OCI-LY1 (cell line): ENCODE data around the gene PACSIN2.

Experiments used
- H2AFZ ChIP-seq: fragments of 200-600 bp; sonication (generic), shearing (Covaris generic); 2 replicates; pipeline ENCODE4 v1.6.0; 2014; ENCODE audit warnings: antibody characterized with exemption, mild to moderate bottlenecking, low read length
- H3F3A ChIP-seq: fragments of 200-600 bp; sonication (generic), shearing (Covaris generic); 2 replicates; pipeline ENCODE4 v1.6.0; 2014; ENCODE audit warnings: mild to moderate bottlenecking, antibody characterized with exemption, low read length, moderate library complexity; ENCODE audit not compliant: insufficient read depth
- H3K27ac ChIP-seq: fragments of 200-600 bp; sonication (generic); 2 replicates; pipeline ENCODE4 v1.5.1; 2014; ENCODE audit warnings: low read length, mixed run types, mild to moderate bottlenecking, low read depth; ENCODE audit not compliant: poor library complexity, severe bottlenecking
- H3K27me3 ChIP-seq: fragments of 200-600 bp; sonication (generic); 2 replicates; pipeline ENCODE4 v1.6.0; 2014; ENCODE audit warnings: antibody characterized with exemption, mild to moderate bottlenecking, low read length, moderate library complexity; ENCODE audit not compliant: insufficient read depth
- H3K36me3 ChIP-seq: fragments of 200-600 bp; sonication (generic); 2 replicates; pipeline ENCODE4 v1.6.1; 2014; ENCODE audit warnings: mild to moderate bottlenecking, antibody characterized with exemption, low read length, moderate library complexity, mixed read lengths; ENCODE audit not compliant: insufficient read depth
- H3K4me1 ChIP-seq: fragments of 200-600 bp; sonication (generic); 2 replicates; pipeline ENCODE4 v1.5.1; 2014; ENCODE audit warnings: mild to moderate bottlenecking, low read length, moderate library complexity; ENCODE audit not compliant: insufficient read depth, severe bottlenecking
- H3K4me2 ChIP-seq: fragments of 200-600 bp; sonication (generic), shearing (Covaris generic); 2 replicates; pipeline ENCODE4 v1.6.1; 2014; ENCODE audit warnings: low read length
- H3K4me3 ChIP-seq: fragments of 200-600 bp; sonication (generic); 2 replicates; pipeline ENCODE4 v1.5.1; 2014; ENCODE audit warnings: low read length, low read depth, mild to moderate bottlenecking, mixed read lengths; ENCODE audit not compliant: poor library complexity, severe bottlenecking
- H3K79me2 ChIP-seq: fragments of 200-600 bp; shearing (Covaris generic); 2 replicates; pipeline ENCODE4 v1.6.1; 2016; ENCODE audit warnings: mixed run types, low read length, mixed read lengths; ENCODE audit not compliant: insufficient read depth
- H3K9ac ChIP-seq: fragments of 200-600 bp; sonication (generic), shearing (Covaris generic); 2 replicates; pipeline ENCODE4 v1.6.1; 2014; ENCODE audit warnings: mild to moderate bottlenecking, low read length, mixed read lengths
- H3K9me2 ChIP-seq: fragments of 200-600 bp; sonication (generic), shearing (Covaris generic); 2 replicates; pipeline ENCODE4 v1.6.1; 2014; ENCODE audit warnings: low read depth, mild to moderate bottlenecking, low read length, mixed read lengths
- H3K9me3 ChIP-seq: fragments of 200-600 bp; shearing (Covaris generic); 2 replicates; pipeline ENCODE4 v1.6.1; 2014; ENCODE audit warnings: low read length, mixed read lengths
- H4K20me1 ChIP-seq: fragments of 200-600 bp; sonication (generic), shearing (Covaris generic); 2 replicates; pipeline ENCODE4 v1.6.0; 2016; ENCODE audit warnings: mild to moderate bottlenecking, low read length; ENCODE audit not compliant: insufficient read depth
- CTCF ChIP-seq: fragments of 200-600 bp; sonication (generic), shearing (Covaris generic); IDR thresholded peaks from 2 replicates; pipeline ENCODE4 v1.5.1; 2017; ENCODE audit warnings: mild to moderate bottlenecking, antibody characterized with exemption, low read length, moderate library complexity, mixed read lengths
- EZH2 ChIP-seq: fragments of 200-600 bp; sonication (generic), shearing (Covaris generic); IDR thresholded peaks from 2 replicates; pipeline ENCODE4 v1.8.0; 2017; ENCODE audit warnings: borderline replicate concordance, mixed run types, mild to moderate bottlenecking, antibody characterized with exemption, low read length, moderate library complexity, mixed read lengths

PACSIN2 gene

DNA sequence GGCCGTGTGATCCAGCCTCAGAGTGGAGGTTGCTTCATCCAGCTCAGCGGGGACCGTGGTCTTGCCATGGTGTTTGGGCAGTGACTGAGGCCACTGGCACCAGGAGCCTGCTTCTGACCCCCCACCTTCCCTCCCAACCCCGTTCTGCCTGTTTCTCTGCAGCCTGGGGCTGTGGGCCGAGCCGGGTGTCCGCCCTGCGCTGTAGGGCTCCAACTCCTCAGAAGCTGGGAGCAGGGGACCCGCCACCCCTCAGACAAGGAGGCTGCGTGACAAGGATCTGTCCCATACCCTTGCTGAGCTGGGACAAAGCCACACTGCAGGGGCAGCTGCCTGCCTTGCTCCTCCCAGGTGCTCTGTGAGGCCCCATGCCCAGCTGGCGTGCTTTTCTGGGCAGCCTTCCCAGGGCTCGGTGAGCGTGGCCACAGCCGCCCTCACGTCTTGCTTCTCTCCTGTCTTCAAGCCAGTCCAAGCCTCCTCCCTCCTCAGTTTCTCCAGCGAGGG lies 146.1 kb downstream of the PACSIN2 start:
- no peak overlapping the region for H3K9ac ChIP-seq
- H4K20me1 ChIP-seq, result no peaks in the 10 kb centered on the region
- H3K4me1 ChIP-seq, result no peaks in the 10 kb centered on the region
- H3F3A ChIP-seq, result no peaks in the 10 kb centered on the region
- no peak overlapping the region for H3K27ac ChIP-seq
- H2AFZ ChIP-seq, result no peak overlapping the region
- no peak overlapping the region for H3K4me2 ChIP-seq
- H3K9me3 ChIP-seq, result no peaks in the 10 kb centered on the region
- no peak for TF ChIP-seq CTCF
- TF ChIP-seq EZH2, result no peak
- H3K79me2 ChIP-seq, result no peaks in the 10 kb centered on the region
- no peaks in the 10 kb centered on the region for H3K9me2 ChIP-seq
- no peaks in the 10 kb centered on the region for H3K36me3 ChIP-seq
- H3K4me3 ChIP-seq, result no peak overlapping the region
- no peaks in the 10 kb centered on the region; the same call in 1 of the 2 replicates for H3K27me3 ChIP-seq

DNA sequence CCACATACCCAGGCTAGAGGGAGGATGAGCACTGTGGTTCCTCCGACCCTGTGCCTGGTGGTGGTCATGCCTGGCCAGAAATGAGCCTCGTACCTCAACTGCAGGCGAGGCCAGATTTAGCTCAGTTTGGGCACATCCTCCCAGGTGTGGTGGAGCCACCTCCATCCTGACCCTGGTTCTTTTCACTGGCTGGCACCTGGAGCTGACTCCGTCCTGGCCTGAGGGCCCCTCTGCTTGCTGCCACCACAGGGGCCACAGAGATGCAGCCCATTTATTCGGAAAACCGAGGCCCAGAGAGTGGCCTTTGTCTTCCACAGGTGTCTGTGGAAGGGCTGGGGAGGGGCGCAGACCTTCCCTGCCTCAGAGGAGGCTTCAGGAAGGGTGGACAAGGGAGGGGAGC lies 148.8 kb downstream of the PACSIN2 start:
- H3K9me2 ChIP-seq, result no peaks in the 10 kb centered on the region
- no peak overlapping the region for H3K9ac ChIP-seq
- H3K79me2 ChIP-seq, result no peaks in the 10 kb centered on the region
- H2AFZ ChIP-seq, result no peak overlapping the region
- H3K27ac ChIP-seq, result no peak overlapping the region
- H4K20me1 ChIP-seq, result no peaks in the 10 kb centered on the region
- no peaks in the 10 kb centered on the region for H3F3A ChIP-seq
- no peaks in the 10 kb centered on the region; the same call in 1 of the 2 replicates for H3K27me3 ChIP-seq
- TF ChIP-seq CTCF (no peak), EZH2 (no peak)
- no peaks in the 10 kb centered on the region for H3K9me3 ChIP-seq
- no peak overlapping the region for H3K4me2 ChIP-seq
- H3K4me1 ChIP-seq, result no peaks in the 10 kb centered on the region
- no peaks in the 10 kb centered on the region for H3K36me3 ChIP-seq
- H3K4me3 ChIP-seq, result no peak overlapping the region

GRCh38 chr22:42865536-42865935 lies 149.4 kb downstream of the PACSIN2 start:
- H3K9me3 ChIP-seq, result no peaks in the 10 kb centered on the region
- no peaks in the 10 kb centered on the region for H3K36me3 ChIP-seq
- no peak for TF ChIP-seq EZH2
- no peaks in the 10 kb centered on the region for H3K4me1 ChIP-seq
- H3K27me3 ChIP-seq, result no peaks in the 10 kb centered on the region; the same call in 1 of the 2 replicates
- no peak overlapping the region for H3K9ac ChIP-seq
- H4K20me1 ChIP-seq, result no peaks in the 10 kb centered on the region
- H3K27ac ChIP-seq, result no peak overlapping the region
- no peaks in the 10 kb centered on the region for H3K79me2 ChIP-seq
- H2AFZ ChIP-seq, result no peak overlapping the region
- no peaks in the 10 kb centered on the region for H3K9me2 ChIP-seq
- H3K4me2 ChIP-seq, result no peak overlapping the region
- H3F3A ChIP-seq, result no peaks in the 10 kb centered on the region
- no peak overlapping the region for H3K4me3 ChIP-seq

DNA sequence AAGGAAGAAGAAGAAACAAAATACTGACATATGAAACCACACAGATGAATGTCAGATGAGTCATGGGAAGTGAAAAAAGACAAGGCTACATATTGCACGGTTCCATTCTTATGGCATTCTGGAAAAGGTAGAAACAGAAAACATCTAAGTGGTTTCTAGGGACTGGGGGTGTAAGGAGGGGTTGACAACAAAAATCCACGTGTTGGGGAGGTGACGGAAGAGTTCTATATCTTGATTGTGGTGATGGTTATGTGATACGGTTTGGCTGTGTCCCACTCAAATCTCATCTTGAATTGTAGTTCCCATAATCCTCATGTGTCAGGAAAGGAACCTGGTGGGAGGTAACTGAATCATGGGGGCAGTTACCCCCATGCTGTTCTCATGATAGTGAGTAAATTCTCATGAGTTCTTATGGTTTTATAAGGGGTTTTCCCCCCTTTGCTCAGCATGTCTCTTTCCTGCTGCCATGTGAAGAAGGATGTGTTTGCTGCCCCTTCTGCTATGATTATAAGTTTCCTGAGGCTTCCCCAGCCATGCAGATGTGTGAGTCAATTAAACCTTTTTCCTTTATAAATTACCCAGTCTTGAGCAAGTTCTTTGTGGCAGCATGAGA lies 151.5 kb downstream of the PACSIN2 start:
- H3K4me1 ChIP-seq, result no peaks in the 10 kb centered on the region
- no peaks in the 10 kb centered on the region for H3K9me3 ChIP-seq
- H3K27me3 ChIP-seq, result no peaks in the 10 kb centered on the region; the same call in 1 of the 2 replicates
- H3K36me3 ChIP-seq, result no peaks in the 10 kb centered on the region
- TF ChIP-seq CTCF (no peak), EZH2 (no peak)
- H3K79me2 ChIP-seq, result no peaks in the 10 kb centered on the region
- no peaks in the 10 kb centered on the region for H3K9me2 ChIP-seq
- no peaks in the 10 kb centered on the region for H4K20me1 ChIP-seq
- no peak overlapping the region for H3K27ac ChIP-seq
- no peak overlapping the region for H2AFZ ChIP-seq
- no peak overlapping the region for H3K9ac ChIP-seq
- no peak overlapping the region for H3K4me3 ChIP-seq
- H3F3A ChIP-seq, result no peaks in the 10 kb centered on the region
- no peak overlapping the region for H3K4me2 ChIP-seq
